GM21723 (cell line): Measurements from ENCODE around the gene ZNF507.

Source experiments
- ATAC-seq: cut with Tn5 transposase; IDR thresholded peaks from one replicate; pipeline ENCODE4 v1.9.1; 2021; ENCODE audit warnings: mild to moderate bottlenecking, moderate library complexity; ENCODE audit not compliant: unreplicated experiment

The ZNF507 gene

GRCh38 chr19:32345261-32346207, at the start of gene ZNF507:
ZNF507 (plus strand) TSS chr19:32345610; CDS start chr19:32352831, 7,221 bp downstream.
- ATAC-seq, result peak; percentile 87

DNA sequence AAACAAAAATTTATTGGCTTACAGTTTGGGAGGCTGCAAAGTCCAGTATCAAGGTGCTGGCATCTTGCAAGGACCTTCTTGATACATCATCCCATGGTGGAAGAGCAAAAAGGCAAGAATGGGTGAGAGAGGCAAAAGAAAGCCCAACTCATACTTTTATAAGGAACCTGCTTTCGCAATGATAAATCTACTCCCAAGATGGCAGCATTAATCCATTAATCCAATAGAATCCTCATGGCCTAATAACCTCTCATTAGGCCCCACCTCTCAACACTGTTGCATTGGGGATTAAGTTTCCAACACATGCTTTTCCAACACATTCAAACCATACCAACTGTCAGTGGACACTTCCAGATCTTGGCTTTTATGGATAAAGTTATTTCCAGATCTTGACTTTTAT, 48.7 kb upstream of the ZNF507 start:
- ATAC-seq, result no peak

DNA sequence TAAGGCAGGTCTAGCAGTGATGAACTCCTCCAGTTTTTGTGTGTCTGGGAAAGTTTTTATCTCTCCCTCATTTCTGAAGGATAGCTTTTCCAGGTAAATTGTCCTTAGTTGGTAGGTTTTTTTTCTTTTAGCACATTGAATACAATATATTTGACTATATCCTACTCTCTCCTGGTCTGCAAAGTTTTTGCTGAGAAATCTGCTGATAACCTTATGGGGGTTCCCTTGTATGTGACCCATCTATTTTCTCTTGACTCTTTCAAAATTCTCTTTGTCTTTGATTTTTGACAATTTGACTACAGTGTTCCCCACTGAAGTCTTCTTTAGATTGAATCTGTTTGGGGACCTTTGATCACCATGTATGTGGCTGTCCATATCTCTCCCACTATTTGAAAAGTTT, 42.6 kb upstream of the ZNF507 start:
- no peak for ATAC-seq

DNA sequence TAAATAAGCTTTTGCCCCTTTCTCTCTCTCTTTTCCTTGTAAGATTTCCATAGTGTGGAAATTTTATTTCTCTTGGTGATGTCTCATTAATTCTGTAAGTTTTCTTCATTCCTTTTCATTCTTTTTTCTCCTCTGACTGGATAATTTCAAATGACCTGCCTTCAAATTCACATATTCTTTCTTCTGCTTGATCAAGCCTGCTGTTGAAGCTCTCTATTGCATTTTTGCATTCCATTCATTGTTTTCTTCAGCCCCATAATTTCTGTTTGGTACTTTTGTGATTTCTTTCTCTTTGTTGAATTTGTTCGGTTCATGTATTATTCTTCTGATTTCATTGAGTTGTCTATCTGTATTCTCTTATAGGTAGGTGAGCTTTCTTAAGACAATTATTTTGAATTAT, 42.2 kb upstream of the ZNF507 start:
- ATAC-seq, result no peak

DNA sequence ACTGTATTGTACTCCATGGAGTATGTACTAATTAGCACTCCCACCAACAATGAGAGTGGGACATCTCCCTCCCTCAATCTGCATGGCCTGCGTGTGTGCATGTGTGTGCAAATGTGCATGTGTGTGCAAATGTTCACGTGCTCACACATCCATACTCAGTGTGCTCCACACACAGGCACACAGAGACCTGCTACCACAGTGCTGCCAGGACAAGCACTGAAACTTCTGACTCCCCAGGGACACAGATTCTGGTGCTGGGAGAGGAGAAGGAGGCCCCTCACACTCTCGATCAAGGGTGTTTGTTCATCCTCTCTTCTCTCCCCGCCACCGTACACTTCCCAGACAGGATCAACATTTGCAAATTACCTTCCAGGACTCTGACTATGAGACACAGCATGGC, 37.8 kb upstream of the ZNF507 start:
- ATAC-seq, result no peak

DNA sequence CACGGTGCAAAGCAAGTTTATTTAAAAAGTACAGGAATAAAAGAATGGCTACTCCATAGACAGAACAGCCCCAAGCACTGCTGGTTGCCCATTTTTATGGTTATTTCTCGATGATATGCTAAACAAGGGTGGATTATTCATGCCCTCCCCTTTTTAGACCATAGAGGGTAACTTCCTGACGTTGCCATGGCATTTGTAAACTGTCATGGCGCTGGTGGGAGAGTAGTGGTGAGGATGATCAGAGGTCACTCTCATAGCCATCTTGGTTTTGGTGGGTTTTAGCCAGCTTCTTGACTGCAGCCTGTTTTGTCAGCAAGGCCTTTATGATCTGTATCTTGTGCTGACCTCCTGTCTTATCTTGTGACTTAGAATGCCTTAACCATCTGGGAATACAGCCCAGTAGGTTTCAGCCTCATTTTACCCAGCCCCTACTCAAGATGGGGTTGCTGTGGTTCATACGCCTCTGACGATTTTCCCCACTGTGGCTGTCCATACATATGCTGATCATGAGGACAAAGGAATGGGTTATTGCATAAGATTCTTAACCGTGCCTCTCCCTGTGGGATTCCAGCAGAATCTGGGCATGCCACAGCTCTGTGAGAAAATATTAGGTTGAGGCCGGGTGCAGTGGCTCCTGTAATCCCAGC, 36.9 kb upstream of the ZNF507 start:
- no peak for ATAC-seq

DNA sequence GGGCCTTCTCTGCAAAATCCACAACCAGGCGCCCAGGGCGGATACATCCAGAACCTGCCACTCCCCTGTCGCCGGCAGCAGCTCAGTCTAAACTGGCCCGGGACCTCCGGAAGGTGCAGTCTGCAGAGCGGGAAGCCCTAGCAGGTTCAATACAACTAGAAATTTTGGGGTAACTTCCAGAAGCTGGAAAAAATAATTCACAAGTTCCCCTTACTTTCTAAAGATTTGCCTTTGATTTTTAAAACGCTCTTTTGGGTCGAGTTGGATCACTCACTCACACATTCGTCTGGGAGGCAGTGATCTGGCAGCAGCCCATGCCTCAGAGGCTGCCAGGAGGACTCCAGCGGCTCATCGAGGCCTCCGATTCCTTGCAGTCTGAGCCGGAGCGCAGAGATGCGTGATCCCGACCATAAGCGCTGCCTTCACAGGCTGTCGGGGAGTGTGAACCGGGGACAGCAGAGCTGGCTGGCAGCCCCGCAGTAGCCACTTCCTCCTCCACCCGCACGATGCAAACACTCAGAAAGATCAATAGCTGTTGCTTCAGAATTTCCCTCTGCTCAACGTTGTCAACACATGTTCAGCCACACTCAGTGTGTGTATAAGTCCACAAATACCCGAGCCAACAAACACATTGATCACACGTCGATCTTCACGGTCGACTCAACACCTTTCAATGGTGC, 35.6 kb upstream of the ZNF507 start:
- no peak for ATAC-seq

DNA sequence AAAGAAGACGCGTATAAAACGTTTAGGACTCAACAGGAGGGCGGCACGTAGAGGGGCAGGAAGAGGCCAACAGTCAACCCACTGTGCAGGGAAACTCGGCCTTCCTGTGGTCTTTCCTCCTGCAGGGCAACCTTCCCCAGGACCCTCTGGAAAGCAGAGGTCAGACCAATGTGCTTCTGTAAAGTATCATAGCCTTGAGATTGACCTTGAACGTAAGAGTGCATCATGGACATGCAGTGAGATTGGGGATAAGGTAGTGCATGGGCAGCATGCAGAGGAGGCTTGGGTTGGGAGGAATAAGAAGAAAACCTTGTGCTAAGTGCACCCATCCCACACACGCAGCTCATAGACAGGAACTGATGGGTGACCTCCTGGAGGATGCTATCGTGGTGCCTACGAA, 34.0 kb upstream of the ZNF507 start:
- no peak for ATAC-seq

- ATAC-seq, result no peak
Measured at GRCh38 chr19:32313569-32314265, 31.7 kb upstream of the ZNF507 start.

- no peak for ATAC-seq
Measured at GRCh38 chr19:32316034-32316433, 29.4 kb upstream of the ZNF507 start.

DNA sequence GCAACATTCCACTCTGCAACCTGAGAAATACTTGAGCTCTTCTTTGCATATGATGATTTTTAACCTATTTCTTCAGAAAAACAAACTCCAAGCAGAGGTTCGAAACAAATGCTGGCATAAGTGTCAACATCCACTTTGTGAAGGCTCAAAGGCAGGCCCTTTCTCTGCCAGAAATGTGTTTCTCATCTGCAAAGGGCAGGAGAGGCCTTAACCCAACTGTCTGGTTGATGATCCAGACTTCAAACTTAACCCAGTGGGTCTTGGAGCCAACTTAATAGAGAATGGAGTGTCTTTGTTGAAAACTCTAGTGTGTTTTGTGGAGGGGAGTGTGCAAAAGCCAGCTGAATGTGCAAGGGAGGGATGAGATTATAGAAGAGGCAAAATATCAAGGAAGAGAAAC, 28.3 kb upstream of the ZNF507 start:
- no peak for ATAC-seq

GRCh38 chr19:32318884-32319520, 26.4 kb upstream of the ZNF507 start:
- ATAC-seq, result no peak

- no peak for ATAC-seq
Measured at GRCh38 chr19:32322541-32322940, 22.9 kb upstream of the ZNF507 start.

GRCh38 chr19:32324631-32325285, 20.7 kb upstream of the ZNF507 start:
- no peak for ATAC-seq

GRCh38 chr19:32330213-32330857, 15.1 kb upstream of the ZNF507 start:
- no peak for ATAC-seq

DNA sequence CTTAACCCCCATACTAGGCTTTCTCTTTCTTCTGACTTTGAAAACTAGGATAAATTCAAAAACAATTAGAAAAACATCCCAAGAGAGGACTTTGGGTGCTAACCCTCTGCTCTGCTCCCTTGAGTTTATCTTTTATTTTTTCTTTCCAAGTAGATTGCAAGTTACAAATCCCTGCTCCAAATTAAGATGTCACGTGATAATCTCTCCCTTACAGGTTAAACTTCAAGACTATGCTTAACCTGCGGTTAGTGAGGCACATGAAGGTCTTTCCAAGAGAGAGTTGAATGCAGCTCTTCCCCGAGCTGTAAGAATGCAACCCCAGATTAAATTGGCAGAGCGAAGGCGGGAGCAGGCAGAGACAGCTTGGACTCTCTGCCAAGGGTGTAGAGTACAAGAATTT, 12.2 kb upstream of the ZNF507 start:
- no peak for ATAC-seq

DNA sequence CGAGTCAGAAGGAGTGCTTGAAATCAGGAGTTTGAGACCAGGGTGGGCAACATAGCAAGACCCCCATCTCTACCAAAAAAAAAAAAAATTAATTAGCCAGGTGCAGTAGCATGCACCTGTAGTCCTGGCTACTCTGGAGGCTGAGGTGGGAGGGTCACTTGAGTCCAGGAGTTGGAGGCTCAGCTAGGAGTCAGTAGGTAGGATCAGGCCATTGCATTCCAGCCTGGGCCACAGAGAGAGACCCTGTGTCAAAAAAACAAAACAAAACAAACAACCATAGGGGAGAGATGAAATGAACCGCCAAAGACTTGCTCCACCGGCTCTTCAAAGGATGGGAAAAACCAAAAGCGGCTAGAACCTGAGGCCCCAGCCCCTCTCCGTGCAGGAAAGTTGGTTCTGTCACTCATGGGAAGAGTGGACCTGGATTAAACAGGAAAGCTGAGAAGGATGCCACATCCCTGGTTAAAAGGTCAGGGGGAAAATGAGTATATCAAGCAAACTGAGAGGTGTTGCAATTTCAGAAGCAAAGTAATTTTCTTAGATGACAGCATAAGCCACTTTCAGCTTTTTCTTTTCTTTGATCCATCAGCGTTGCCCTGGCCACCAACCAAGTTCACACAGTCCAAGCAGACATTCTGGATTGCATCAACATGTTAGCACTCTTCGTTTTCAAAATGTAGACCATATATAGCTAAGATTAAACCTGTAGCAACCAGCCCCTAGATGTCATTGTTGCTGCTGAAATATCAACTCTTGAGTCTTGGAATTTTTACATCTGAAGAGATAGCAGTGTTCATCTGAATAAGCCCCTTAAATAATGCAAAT, 8.9 kb upstream of the ZNF507 start:
- ATAC-seq, result no peak

DNA sequence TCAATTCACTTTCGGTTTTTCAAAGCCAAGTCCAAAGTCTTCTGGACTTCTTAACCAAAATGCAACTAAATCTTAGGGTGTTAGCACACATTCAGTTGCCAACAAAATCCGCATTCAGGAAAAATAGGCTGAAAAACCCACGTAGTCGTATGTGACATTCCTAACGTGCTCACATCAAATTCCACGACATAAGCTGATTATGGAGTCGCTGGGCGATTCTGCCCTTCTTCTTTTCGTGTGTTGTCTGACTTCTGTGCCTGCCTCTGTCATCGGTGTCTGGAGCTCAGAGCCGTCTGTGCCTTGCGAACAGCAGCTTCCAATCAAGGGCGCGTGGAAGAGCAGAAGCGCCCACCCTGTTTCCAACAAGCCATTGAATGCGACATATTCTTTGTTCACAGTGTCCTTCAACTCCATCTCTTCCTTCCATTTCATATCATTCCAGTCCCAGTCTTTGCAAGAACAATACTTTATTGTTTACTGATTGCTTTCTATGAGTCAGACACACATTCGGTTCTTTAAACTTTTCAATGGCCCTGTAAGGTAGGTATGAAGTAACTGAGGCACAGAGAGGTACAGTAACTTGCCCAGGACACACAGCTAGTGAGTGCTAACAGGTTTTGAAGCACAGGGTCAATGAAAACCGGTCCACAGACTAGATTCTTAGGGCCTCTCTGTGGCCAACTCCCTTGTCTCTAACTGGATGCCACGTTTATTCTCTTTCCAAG, 8.2 kb upstream of the ZNF507 start:
- no peak for ATAC-seq
